Choroid plexus epithelial cell (primary cell): ENCODE results near the gene LSG1.
A peak's percentile ranks its signal among the peaks of the same experiment; 100 is the strongest.

Source experiments
- DNase-seq: peaks from one replicate; pipeline ENCODE4 v3.0.0-alpha.2; 2010; ENCODE audit warnings: low read depth
- H3K4me3 ChIP-seq: 2 replicates; pipeline ENCODE4 v1.5.1; 2011; ENCODE audit warnings: low read depth, mild to moderate bottlenecking, control low read depth, low read length, moderate library complexity
- TF ChIP-seq, protein P1 (sequence below): conservative IDR thresholded peaks from 2 replicates; pipeline ENCODE4 v1.5.1; 2011; ENCODE audit warnings: low read depth, mild to moderate bottlenecking, control low read depth, inconsistent platforms, low read length, moderate library complexity

The LSG1 gene

DNA sequence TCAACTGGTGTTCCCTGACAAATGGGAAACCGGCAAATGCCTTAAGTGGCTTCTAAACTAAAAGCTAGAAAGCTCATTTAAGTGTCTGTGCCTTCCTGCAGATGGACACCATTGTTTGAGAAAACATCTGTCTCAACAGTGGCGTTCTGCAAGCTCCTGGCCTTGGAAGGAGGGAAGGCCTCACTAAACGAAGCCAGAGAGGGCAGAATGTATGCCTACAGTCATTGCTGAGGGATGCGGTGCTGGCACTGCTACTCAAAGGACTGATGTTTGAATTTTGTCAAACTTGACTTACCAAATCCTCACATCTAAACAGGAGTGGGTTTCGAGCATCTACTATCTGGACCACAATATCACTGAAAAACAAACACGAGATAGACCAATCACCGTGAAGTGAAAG is 12.2 kb downstream of the LSG1 start:
- DNase-seq = no peak
- TF ChIP-seq, protein P1, sequence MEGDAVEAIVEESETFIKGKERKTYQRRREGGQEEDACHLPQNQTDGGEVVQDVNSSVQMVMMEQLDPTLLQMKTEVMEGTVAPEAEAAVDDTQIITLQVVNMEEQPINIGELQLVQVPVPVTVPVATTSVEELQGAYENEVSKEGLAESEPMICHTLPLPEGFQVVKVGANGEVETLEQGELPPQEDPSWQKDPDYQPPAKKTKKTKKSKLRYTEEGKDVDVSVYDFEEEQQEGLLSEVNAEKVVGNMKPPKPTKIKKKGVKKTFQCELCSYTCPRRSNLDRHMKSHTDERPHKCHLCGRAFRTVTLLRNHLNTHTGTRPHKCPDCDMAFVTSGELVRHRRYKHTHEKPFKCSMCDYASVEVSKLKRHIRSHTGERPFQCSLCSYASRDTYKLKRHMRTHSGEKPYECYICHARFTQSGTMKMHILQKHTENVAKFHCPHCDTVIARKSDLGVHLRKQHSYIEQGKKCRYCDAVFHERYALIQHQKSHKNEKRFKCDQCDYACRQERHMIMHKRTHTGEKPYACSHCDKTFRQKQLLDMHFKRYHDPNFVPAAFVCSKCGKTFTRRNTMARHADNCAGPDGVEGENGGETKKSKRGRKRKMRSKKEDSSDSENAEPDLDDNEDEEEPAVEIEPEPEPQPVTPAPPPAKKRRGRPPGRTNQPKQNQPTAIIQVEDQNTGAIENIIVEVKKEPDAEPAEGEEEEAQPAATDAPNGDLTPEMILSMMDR = no peak
- no peak overlapping the region for H3K4me3 ChIP-seq

DNA sequence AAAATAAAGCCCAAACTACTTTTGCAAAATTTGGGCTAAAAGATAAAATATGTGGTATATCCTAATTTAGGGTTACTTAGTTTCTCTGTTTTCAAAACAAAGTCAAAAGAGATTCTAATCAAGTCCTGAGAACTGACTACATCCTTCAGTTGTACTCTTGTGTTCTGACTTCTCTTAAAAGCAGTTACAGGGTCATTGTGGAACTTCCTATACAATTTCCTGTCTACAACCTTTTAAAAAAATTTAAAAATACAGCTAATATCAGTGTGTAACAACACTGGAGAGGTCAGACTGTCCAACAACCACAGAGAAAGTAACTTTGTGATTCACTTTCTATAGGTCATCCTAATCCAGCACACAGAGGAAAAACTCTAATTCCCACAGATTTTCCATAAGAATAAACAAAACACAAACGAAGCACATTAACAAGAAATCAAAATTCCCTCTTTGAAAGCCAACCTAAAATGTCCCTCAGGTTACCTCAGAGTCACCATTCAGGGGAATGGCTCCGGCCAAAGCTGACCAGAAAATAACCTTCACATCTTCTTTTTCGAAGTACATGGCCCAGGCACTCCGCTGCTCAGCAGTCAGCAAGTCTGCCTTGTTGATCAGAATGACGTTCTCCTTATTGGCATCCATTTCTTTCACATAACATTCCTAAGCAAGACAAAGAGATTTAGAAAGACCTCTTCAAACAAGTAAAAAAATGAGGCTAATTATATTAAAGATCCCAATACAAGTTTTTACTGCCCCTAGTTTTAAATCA is 13.3 kb downstream of the LSG1 start:
- peak; percentile 57 for DNase-seq
- no peak overlapping the region for H3K4me3 ChIP-seq
- TF ChIP-seq, protein P1 = no peak

DNA sequence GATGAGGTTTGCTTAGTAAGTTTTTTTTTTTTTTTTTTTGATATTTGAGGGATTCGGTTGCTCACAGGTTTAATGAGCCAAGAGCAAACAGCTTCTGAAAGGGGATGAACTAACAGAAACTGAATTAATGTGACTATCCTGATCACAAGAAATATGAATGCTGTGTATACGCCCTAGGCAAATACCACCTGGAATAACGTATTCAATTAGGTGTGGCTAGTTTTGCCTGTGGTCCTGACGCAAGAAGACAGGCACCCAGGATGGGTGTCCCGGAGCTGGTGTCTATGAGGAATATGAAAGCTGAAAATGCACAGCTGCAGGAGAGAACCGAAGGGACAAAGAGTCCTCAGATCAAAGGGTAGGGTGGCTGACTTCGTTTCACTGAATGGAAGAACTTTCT is 14.6 kb downstream of the LSG1 start:
- H3K4me3 ChIP-seq = no peak overlapping the region
- TF ChIP-seq, protein P1 = no peak
- no peak for DNase-seq

DNA sequence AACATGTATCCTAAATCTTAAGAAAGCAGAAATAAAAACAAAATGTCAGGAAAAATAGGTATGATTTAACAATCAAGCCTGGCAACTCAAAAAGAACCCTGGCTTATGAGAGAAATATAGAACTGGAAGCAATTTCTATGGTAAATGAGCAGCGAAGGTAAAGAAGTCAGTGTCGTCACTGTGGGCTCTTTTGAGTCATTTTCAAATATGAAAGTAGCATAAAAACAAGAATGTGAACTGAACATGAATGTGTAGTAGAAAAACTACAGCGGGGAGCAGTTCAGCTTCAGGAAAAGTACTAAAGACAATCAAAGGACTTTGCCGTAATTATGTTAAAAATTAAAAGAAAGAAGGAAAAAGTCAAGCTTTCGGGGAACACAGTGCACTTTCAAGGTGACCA is 17.5 kb downstream of the LSG1 start:
- H3K4me3 ChIP-seq = no peak overlapping the region
- no peak for DNase-seq
- TF ChIP-seq, protein P1 = no peak

DNA sequence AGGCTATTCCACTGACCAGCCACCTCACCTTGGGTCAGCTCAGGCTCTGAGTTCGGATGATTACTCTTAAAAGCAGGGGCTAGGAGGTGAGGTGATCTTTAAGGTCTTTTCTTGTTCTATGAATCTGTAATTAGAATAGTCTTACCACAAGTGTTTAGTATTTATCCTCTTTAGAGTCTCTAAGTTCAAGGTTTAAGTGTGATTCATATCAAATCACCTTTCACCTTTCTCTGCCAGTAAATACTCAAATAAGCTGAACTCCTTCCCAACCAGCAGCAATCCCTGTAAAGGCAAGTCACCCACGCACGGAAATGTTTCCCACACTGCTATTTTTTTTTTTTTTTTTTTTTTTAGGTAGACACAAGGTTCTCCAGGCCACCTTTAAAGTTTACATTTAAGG is 24.2 kb downstream of the LSG1 start:
- no peak for DNase-seq
- TF ChIP-seq, protein P1 = no peak
- no peak overlapping the region for H3K4me3 ChIP-seq

DNA sequence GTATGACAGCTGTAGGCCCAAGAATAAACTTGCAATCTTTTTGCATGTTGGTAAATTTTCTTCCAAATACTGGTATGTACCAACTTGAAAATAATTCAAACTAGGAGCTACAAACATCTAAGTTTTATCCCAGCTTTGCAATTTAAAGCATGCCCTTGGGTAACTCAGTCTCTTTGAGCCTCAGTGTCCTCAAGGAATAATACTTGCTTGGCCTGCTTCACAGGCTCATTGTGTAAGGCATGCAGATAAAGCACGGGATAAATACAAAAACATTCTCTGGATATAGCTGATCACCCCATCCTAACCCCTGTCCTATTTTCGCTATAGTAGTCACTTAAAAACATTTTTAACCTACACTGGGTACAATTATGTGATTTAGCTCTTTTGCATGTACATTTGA is 29.2 kb downstream of the LSG1 start:
- DNase-seq = no peak
- H3K4me3 ChIP-seq = no peak overlapping the region
- TF ChIP-seq, protein P1 = no peak

DNA sequence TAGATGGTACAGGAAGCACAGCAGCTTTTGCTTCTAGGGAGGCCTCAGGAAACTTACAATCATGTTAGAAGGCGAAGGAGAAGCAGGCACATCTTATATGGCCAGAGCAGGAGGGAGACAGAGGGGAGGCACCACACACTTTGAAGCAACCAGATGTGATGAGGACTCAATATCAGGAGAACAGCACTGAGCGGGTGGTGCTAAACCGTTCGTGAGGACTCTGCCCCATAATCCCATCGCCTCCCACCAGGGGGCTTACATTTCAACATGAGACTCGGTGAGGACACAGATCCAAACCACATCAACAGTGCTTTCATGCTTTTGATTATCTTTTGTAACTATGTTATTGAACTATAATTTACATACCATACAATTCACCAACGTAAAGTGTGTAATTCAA is 31.2 kb downstream of the LSG1 start:
- peak; percentile 64 for DNase-seq
- no peak overlapping the region for H3K4me3 ChIP-seq
- TF ChIP-seq, protein P1 = peak; percentile 62
